K562 (cell line): ENCODE data around the gene LMAN1L. TPM values are rescaled to one million over a fixed set of nuclear protein-coding genes. Genes with fewer than 3 reads are reported as not detected.

Source experiments
- ATAC-seq: fragments of 200-7000 bp; cut with Tn5 transposase; 3 replicates; pipeline ENCODE4 v1.9.1; 2020; ENCODE audit warnings: moderate library complexity
- Bru-seq: library from RNA; stranded (reverse); fragments of 400-500 nt; gene quantifications from one replicate; lab custom pipeline; 2021; lab: Mats Ljungman, UMichigan
- BruChase-seq, 2 experiments: library from RNA; stranded (reverse); fragments of 400-500 nt; gene quantifications; one replicate each; lab custom pipeline; 2021; lab: Mats Ljungman, UMichigan
- BruUV-seq: library from RNA; stranded (reverse); fragments of 400-500 nt; replicated peaks from 2 replicates; lab custom pipeline; 2021; lab: Mats Ljungman, UMichigan
- CTCF ChIA-PET: fragments of 300-600 bp; formaldehyde crosslinking; extraction: SDS; loops from one replicate; lab custom pipeline; 2021; ENCODE audit warnings: low intra/inter-chr PET ratio; lab: Yijun Ruan, JAX
- POLR2A ChIA-PET: fragments of 300-600, 350-650 bp; sonication (Branson Sonifier 250); formaldehyde crosslinking; extraction: SDS; loops from one replicate; lab custom pipeline; 2021; ENCODE audit warnings: antibody characterized with exemption, inconsistent platforms; lab: Yijun Ruan, JAX
- DNase-seq, 4 experiments: peaks; one replicate each; pipeline versions ENCODE4 v3.0.0 to v3.0.0-alpha.2; 2011 to 2018; ENCODE audit warnings: low spot score in 3 of 4, mixed read lengths in 3 of 4; ENCODE audit errors: extremely low read depth in 1 of 4
- FAIRE-seq: peaks from 2 replicates; lab custom pipeline; 2011; peaks lifted over from hg19 to GRCh38; lab: Jason Lieb, UNC
- H2AFZ ChIP-seq: 2 replicates; pipeline ENCODE4 v1.6.0; 2011; ENCODE audit warnings: low read depth, low read length, control low read depth, inconsistent platforms
- H3K27ac ChIP-seq: fragments of 200-600 bp; 3 replicates; pipeline ENCODE4 v1.8.0; 2011; ENCODE audit warnings: low read depth, mild to moderate bottlenecking, control low read depth, inconsistent platforms, low read length, moderate library complexity, mixed read lengths; ENCODE audit errors: extremely low read depth
- H3K27me3 ChIP-seq, 2 experiments: fragments of 300-600 bp in 1 of 2; 2 replicates in 1 of 2; 3 replicates in 1 of 2; pipeline versions ENCODE4 v1.6.0 to v1.8.0; 2011; ENCODE audit warnings: inconsistent platforms in 2 of 2, low read length in 2 of 2, mild to moderate bottlenecking in 1 of 2, mixed read lengths in 1 of 2, moderate library complexity in 1 of 2; ENCODE audit not compliant: control insufficient read depth in 2 of 2, insufficient read depth in 2 of 2
- H3K36me3 ChIP-seq: fragments of 300-600 bp; 3 replicates; pipeline ENCODE4 v1.8.0; 2011; ENCODE audit warnings: mild to moderate bottlenecking, low read length, inconsistent platforms; ENCODE audit not compliant: control insufficient read depth, insufficient read depth
- H3K4me1 ChIP-seq, 2 experiments: fragments of 200-600 bp in 1 of 2; replicated peaks in 1 of 2; 2 replicates in 1 of 2; 3 replicates in 1 of 2; pipeline versions ENCODE4 v1.5.1 to v1.8.0; 2011; ENCODE audit warnings: inconsistent platforms in 2 of 2, low read length in 2 of 2, mild to moderate bottlenecking in 1 of 2, mixed read lengths in 1 of 2, moderate library complexity in 1 of 2; ENCODE audit not compliant: control insufficient read depth in 2 of 2, insufficient read depth in 2 of 2
- H3K4me2 ChIP-seq: 2 replicates; pipeline ENCODE4 v1.6.1; 2011; ENCODE audit warnings: low read length, control low read depth, inconsistent platforms, mixed read lengths; ENCODE audit not compliant: insufficient read depth
- H3K4me3 ChIP-seq: fragments of 200-600 bp; sonication (generic), shearing (Covaris generic); 2 replicates; pipeline ENCODE4 v1.5.1; 2016; ENCODE audit warnings: control low read depth, inconsistent platforms
- H3K79me2 ChIP-seq: fragments of 200-600 bp; 3 replicates; pipeline ENCODE4 v1.8.0; 2011; ENCODE audit warnings: low read length, inconsistent platforms; ENCODE audit not compliant: control insufficient read depth, insufficient read depth
- H3K9ac ChIP-seq, 2 experiments: 2 replicates each; pipeline versions ENCODE4 v1.6.0 to v1.6.1; 2011; ENCODE audit warnings: low read depth in 2 of 2, low read length in 2 of 2, control low read depth in 1 of 2, inconsistent platforms in 1 of 2, mild to moderate bottlenecking in 1 of 2, mixed read lengths in 1 of 2; ENCODE audit not compliant: insufficient read depth in 1 of 2
- H3K9me1 ChIP-seq: one replicate; pipeline ENCODE4 v1.6.0; 2011; ENCODE audit warnings: inconsistent platforms, mild to moderate bottlenecking, low read length, moderate library complexity; ENCODE audit not compliant: control insufficient read depth, insufficient read depth
- H3K9me3 ChIP-seq: replicated peaks from 2 replicates; pipeline ENCODE4 v1.5.1; 2011; ENCODE audit warnings: low read depth, low read length, inconsistent platforms; ENCODE audit not compliant: control insufficient read depth, insufficient read depth
- H4K20me1 ChIP-seq: replicated peaks from 2 replicates; pipeline ENCODE4 v1.6.1; 2011; ENCODE audit warnings: low read length, inconsistent platforms, mixed read lengths; ENCODE audit not compliant: control insufficient read depth, insufficient read depth
- BCL6 ChIP-seq: fragments of 250-450 bp; sonication (Bioruptor Pico); IDR thresholded peaks from 2 replicates; pipeline ENCODE4 v1.4.0; 2020
- FOS ChIP-seq: IDR thresholded peaks from 3 replicates; pipeline ENCODE4 v1.6.1; 2011; ENCODE audit not compliant: insufficient read length; ENCODE audit errors: extremely low read depth
- HNRNPUL1 ChIP-seq: fragments of 200-400 bp; formaldehyde crosslinking; IDR thresholded peaks from 2 replicates; pipeline ENCODE4 v1.6.1; 2017; ENCODE audit warnings: low read length
- L3MBTL2 ChIP-seq: fragments of 450-650 bp; IDR thresholded peaks from 2 replicates; pipeline ENCODE4 v1.6.1; 2016; ENCODE audit warnings: mild to moderate bottlenecking, moderate library complexity
- MTA2 ChIP-seq: fragments of 450-650 bp; IDR thresholded peaks from 2 replicates; pipeline ENCODE4 v1.6.1; 2016; ENCODE audit warnings: low read depth
- RBM39 ChIP-seq: fragments of 200-400 bp; formaldehyde crosslinking; optimal IDR thresholded peaks from 2 replicates; pipeline ENCODE3; 2018; ENCODE audit warnings: low read depth, low read length
- YY1 ChIP-seq, 3 experiments: IDR thresholded peaks; 2 replicates each; pipeline ENCODE4 v1.6.1; 2011; ENCODE audit warnings: low read length in 2 of 3, mild to moderate bottlenecking in 2 of 3, moderate library complexity in 2 of 3, borderline replicate concordance in 1 of 3, control low read depth in 1 of 3, low read depth in 1 of 3; ENCODE audit not compliant: insufficient read depth in 3 of 3, insufficient replicate concordance in 2 of 3, control insufficient read depth in 1 of 3, insufficient read length in 1 of 3; ENCODE audit errors: extremely low read depth in 1 of 3
- ZNF23 ChIP-seq: fragments of 250-450 bp; sonication (Bioruptor Pico); IDR thresholded peaks from 2 replicates; pipeline ENCODE4 v1.4.0; 2020; ENCODE audit warnings: mild to moderate bottlenecking
- ZNF445 ChIP-seq: fragments of 250-450 bp; sonication (Bioruptor Pico); IDR thresholded peaks from 2 replicates; pipeline ENCODE4 v1.4.0; 2020; ENCODE audit warnings: low read depth, mild to moderate bottlenecking, moderate library complexity
- ZNF589 ChIP-seq: fragments of 200-800 bp; sonication (Bioruptor generic); IDR thresholded peaks from 2 replicates; pipeline ENCODE4 v1.6.1; 2016; ENCODE audit warnings: low read depth, missing genetic modification characterization, missing compliant biosample characterization
- WGBS: fragments of 100-300 bp; shearing (Covaris generic); methylation state at CpG from one replicate; pipeline ENCODE4 v1.1.6; 2016; ENCODE audit warnings: low coverage, mixed read lengths; ENCODE audit not compliant: insufficient coverage; ENCODE audit errors: missing lambda C conversion rate; 5-methylcytosine and 5-hydroxymethylcytosine counted together
- in situ Hi-C: fragments of 300-500 bp; cut with MboI; formaldehyde crosslinking; loops from 4 replicates; pipeline ENCODE4 v1.15.0; 2018; ENCODE audit warnings: inconsistent platforms, mixed read lengths
- intact Hi-C: fragments of 100-400 bp; cut with micrococcal nuclease; formaldehyde crosslinking; loops from 2 replicates; pipeline ENCODE4 v1.14.2; 2022
- long read RNA-seq, 3 experiments: library from polyadenylated mRNA in 2 of 3; library from RNA in 1 of 3; unstranded in 2 of 3; stranded (forward) in 1 of 3; transcript quantifications; one replicate each; pipeline ENCODE4 v2.0.0, GENCODE V29; 2019 to 2022
- polyA minus RNA-seq, 3 experiments: library from RNA; depleted of rRNA, polyadenylated mRNA; stranded (reverse); fragments of >200 nt; gene quantifications; 2 replicates each; pipeline ENCODE4 v1.2.3, GENCODE V29; 2011
- polyA plus RNA-seq, 8 experiments: library from polyadenylated mRNA; depleted of rRNA in 4 of 8; stranded (reverse) in 5 of 8; unstranded in 3 of 8; fragments of >200 nt; fragmentation: Nextera tagmentation in 2 of 8; fragmentation: Illumina TruSeq in 1 of 8; extraction: Ambion mirVana in 2 of 8; extraction: Trizol in 1 of 8; gene quantifications; 2 replicates each; pipeline versions ENCODE4 v1.2.1 to v1.2.3, GENCODE V29; 2011 to 2014; ENCODE audit warnings: inconsistent platforms in 1 of 8, missing spikeins in 1 of 8
- total RNA-seq, 7 experiments: library from RNA; depleted of rRNA in 6 of 7; stranded (reverse); fragments of >200 nt in 6 of 7; fragmentation: Illumina TruSeq in 2 of 7; extraction: Trizol in 2 of 7; gene quantifications; 2 replicates each; pipeline versions ENCODE4 v1.2.1 to v1.2.3, GENCODE V29; 2011 to 2021; ENCODE audit warnings: low replicate concordance in 1 of 7
- TF ChIP-seq, protein P1 (sequence below): sonication (generic); formaldehyde crosslinking; IDR thresholded peaks from 2 replicates; pipeline ENCODE4 v1.5.0; 2020; ENCODE audit warnings: missing genetic modification reagents
- TF ChIP-seq, protein P2 (sequence below), 3 experiments: fragments of 200-800 bp in 1 of 3; fragments of 250-450 bp in 1 of 3; fragments of 450-650 bp in 1 of 3; sonication (Bioruptor Pico) in 1 of 3; sonication (Bioruptor generic) in 1 of 3; formaldehyde crosslinking in 1 of 3; IDR thresholded peaks; 2 replicates each; pipeline versions ENCODE4 v1.6.1 to v1.8.0; 2016 to 2022; ENCODE audit warnings: mild to moderate bottlenecking in 2 of 3, missing genetic modification characterization in 2 of 3, missing compliant biosample characterization in 1 of 3, moderate library complexity in 1 of 3

LMAN1L gene
- total RNA-seq (2011; cell fraction: chromatin; rRNA removed; ENCODE audit: low replicate concordance) = not detected in 2 replicates
- total RNA-seq (2011; cell fraction: nucleolus; rRNA removed) = 0.17 TPM in 1 of 2 replicates, not detected in the other
- not detected in 2 replicates for total RNA-seq (2011; cell fraction: nucleoplasm; rRNA removed)
- not detected in 2 replicates for total RNA-seq (2014; rRNA removed)
- total RNA-seq (2014; rRNA removed; fragmentation: Illumina TruSeq; extraction: Trizol) = not detected in 2 replicates
- total RNA-seq (2015; rRNA removed; fragmentation: Illumina TruSeq; extraction: Trizol) = not detected in 2 replicates
- not detected in 2 replicates for total RNA-seq (2021)
- not detected in 2 replicates for polyA plus RNA-seq (2011; rRNA removed)
- polyA plus RNA-seq (2011; cell fraction: cytosol; rRNA removed) = not detected in 2 replicates
- not detected in 2 replicates for polyA plus RNA-seq (2011; cell fraction: nucleus; rRNA removed)
- polyA plus RNA-seq (2012) = not detected in 2 replicates
- polyA plus RNA-seq (2014; fragmentation: Illumina TruSeq; extraction: Trizol) = not detected in 2 replicates
- not detected for polyA plus RNA-seq (2014; fragmentation: Nextera tagmentation; extraction: Ambion mirVana)
- polyA plus RNA-seq (2014; rRNA removed) = not detected in 2 replicates
- polyA minus RNA-seq (2011; rRNA and poly(A)+ RNA removed) = not detected in 2 replicates
- not detected in 2 replicates for polyA minus RNA-seq (2011; cell fraction: cytosol; rRNA and poly(A)+ RNA removed)
- not detected in 2 replicates for polyA minus RNA-seq (2011; cell fraction: nucleus; rRNA and poly(A)+ RNA removed)
- not detected for Bru-seq, nascent RNA
- BruChase-seq, experiment 1, labeled RNA remaining after a 2-hour chase = percentile 9 among the genes with signal in this experiment
- not detected for BruChase-seq, experiment 2, labeled RNA remaining after a 6-hour chase
- long read RNA-seq, experiment 1 = 0 reads
- long read RNA-seq, experiment 2 = 0 reads
- long read RNA-seq, experiment 3 = 0 reads

DNA sequence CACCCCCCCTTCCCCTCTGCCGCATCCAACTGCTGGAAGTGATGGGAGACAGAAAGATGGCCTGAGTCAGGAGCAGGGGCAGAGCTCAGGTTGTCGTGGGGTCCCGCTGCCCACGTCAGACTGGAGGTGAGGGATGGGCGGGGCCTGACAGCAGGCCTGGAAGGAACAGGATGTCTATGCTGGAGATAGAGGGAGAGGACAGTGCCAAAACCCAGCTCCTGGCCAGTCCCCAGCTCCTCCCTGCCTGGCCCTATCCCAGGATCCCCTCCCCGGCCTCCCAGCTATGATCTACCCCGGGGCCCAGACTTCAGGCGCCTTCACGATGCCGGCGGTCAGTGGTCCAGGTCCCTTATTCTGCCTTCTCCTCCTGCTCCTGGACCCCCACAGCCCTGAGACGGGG lies at the start of gene LMAN1L:
Gene LMAN1L, plus strand, starts transcription at position 303 of the 400 bp plus-strand sequence. Its CDS starts 20 bp downstream, at position 323.
- Histone ChIP-seq H3K4me3 (no peak within 1 kb of the TSS), H3K9ac (no peak within 1 kb of the TSS; a peak in 1 of 4 replicates), H3K4me1 (peaks cover 0 to 21% of the 10 kb centered on the region in 2 experiments; a peak in 2 of 5 replicates), H3K4me2 (no peak within 1 kb of the TSS), H3K9me3 (no peaks in the 10 kb centered on the region), H3K27ac (no peak within 1 kb of the TSS), H2AFZ (no peak within 1 kb of the TSS), H4K20me1 (no peaks in the 10 kb centered on the region; the same call in 1 of the 2 replicates), H3K79me2 (no peaks in the 10 kb centered on the region), H3K9me1 (no peaks in the 10 kb centered on the region), H3K27me3 (peaks cover 0 to 21% of the 10 kb centered on the region in 2 experiments; a peak in 2 of 5 replicates), H3K36me3 (no peaks in the 10 kb centered on the region)
- intact Hi-C loops = no loop called here
- POLR2A ChIA-PET = no interaction called here
- no peak for DNase-seq
- BruUV-seq = no TSS peak
- ATAC-seq = no peak
- in situ Hi-C loops = no loop called here
- no peak for FAIRE-seq
- 29% methylated on average over 11 of the region's 12 CpGs for WGBS
- CTCF ChIA-PET = interaction anchor here (0.6 kb wide), 1 partner anchor 138 kb away, joined by 3 read pairs; no protein-coding TSS in a partner anchor
- TF ChIP-seq MTA2 (no peak), ZNF23 (CRISPR knock-in tag) (no peak), BCL6 (CRISPR knock-in tag) (no peak), ZNF445 (CRISPR knock-in tag) (no peak), RBM39 (no peak), L3MBTL2 (no peak), HNRNPUL1 (no peak), FOS (no peak), ZNF589 (CRISPR knock-in tag) (no peak), YY1 (IDR thresholded peaks at IDR 0.05; ENCODE audit: borderline replicate concordance in 1 of 3, control insufficient read depth in 1 of 3, extremely low read depth in 1 of 3, insufficient read depth in 3 of 3, insufficient read length in 1 of 3, insufficient replicate concordance in 2 of 3, low read depth in 1 of 3, low read length in 2 of 3) (no peak)
- TF ChIP-seq, protein P1, sequence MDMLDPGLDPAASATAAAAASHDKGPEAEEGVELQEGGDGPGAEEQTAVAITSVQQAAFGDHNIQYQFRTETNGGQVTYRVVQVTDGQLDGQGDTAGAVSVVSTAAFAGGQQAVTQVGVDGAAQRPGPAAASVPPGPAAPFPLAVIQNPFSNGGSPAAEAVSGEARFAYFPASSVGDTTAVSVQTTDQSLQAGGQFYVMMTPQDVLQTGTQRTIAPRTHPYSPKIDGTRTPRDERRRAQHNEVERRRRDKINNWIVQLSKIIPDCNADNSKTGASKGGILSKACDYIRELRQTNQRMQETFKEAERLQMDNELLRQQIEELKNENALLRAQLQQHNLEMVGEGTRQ = no peak
- TF ChIP-seq, protein P2, sequence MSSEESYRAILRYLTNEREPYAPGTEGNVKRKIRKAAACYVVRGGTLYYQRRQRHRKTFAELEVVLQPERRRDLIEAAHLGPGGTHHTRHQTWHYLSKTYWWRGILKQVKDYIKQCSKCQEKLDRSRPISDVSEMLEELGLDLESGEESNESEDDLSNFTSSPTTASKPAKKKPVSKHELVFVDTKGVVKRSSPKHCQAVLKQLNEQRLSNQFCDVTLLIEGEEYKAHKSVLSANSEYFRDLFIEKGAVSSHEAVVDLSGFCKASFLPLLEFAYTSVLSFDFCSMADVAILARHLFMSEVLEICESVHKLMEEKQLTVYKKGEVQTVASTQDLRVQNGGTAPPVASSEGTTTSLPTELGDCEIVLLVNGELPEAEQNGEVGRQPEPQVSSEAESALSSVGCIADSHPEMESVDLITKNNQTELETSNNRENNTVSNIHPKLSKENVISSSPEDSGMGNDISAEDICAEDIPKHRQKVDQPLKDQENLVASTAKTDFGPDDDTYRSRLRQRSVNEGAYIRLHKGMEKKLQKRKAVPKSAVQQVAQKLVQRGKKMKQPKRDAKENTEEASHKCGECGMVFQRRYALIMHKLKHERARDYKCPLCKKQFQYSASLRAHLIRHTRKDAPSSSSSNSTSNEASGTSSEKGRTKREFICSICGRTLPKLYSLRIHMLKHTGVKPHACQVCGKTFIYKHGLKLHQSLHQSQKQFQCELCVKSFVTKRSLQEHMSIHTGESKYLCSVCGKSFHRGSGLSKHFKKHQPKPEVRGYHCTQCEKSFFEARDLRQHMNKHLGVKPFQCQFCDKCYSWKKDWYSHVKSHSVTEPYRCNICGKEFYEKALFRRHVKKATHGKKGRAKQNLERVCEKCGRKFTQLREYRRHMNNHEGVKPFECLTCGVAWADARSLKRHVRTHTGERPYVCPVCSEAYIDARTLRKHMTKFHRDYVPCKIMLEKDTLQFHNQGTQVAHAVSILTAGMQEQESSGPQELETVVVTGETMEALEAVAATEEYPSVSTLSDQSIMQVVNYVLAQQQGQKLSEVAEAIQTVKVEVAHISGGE (CRISPR knock-in tag; IDR thresholded peaks at IDR 0.05) = no peak
